GM12875 (cell line): ENCODE data around the gene UST.

Source experiments
- H3K4me3 ChIP-seq: one replicate; pipeline ENCODE4 v1.5.1; 2011; ENCODE audit warnings: low read depth, low read length, control low read depth
- CTCF ChIP-seq: IDR thresholded peaks from 2 replicates; pipeline ENCODE4 v1.5.1; 2011; ENCODE audit warnings: low read depth, mild to moderate bottlenecking, control low read depth, inconsistent platforms, low read length, moderate library complexity, borderline replicate concordance; ENCODE audit not compliant: insufficient read depth

UST gene

GRCh38 chr6:149078211-149078782 is 331.5 kb downstream of the UST start:
- H3K4me3 ChIP-seq, result no peak overlapping the region
- no peak for TF ChIP-seq CTCF

GRCh38 chr6:149079456-149079855 is 332.6 kb downstream of the UST start:
- H3K4me3 ChIP-seq, result no peak overlapping the region
- no peak for TF ChIP-seq CTCF

GRCh38 chr6:149079911-149080491 is 333.2 kb downstream of the UST start:
- H3K4me3 ChIP-seq, result no peak overlapping the region
- no peak for TF ChIP-seq CTCF

- H3K4me3 ChIP-seq, result no peak overlapping the region
- TF ChIP-seq CTCF, result no peak
These were observed 333.7 kb downstream of the UST start for GRCh38 chr6:149080511-149080910.

GRCh38 chr6:149081281-149081680 is 334.5 kb downstream of the UST start:
- no peak overlapping the region for H3K4me3 ChIP-seq
- no peak for TF ChIP-seq CTCF

GRCh38 chr6:149082320-149082719 is 335.5 kb downstream of the UST start:
- no peak overlapping the region for H3K4me3 ChIP-seq
- peak; percentile 68 for TF ChIP-seq CTCF

- H3K4me3 ChIP-seq, result no peak overlapping the region
- no peak for TF ChIP-seq CTCF
These were observed 337.2 kb downstream of the UST start for GRCh38 chr6:149084026-149084425.
